HG03442 (cell line): ENCODE data around the gene ATP5MC3.

ENCODE experiments used
- ATAC-seq: cut with Tn5 transposase; IDR thresholded peaks from one replicate; pipeline ENCODE4 v1.9.1; 2021; ENCODE audit warnings: mild to moderate bottlenecking, moderate library complexity; ENCODE audit not compliant: unreplicated experiment

The ATP5MC3 gene

GRCh38 chr2:175168564-175168945 lies 13.0 kb downstream of the ATP5MC3 start:
- ATAC-seq, result peak; percentile 18

- peak; percentile 94 for ATAC-seq
These were observed 13.5 kb downstream of the ATP5MC3 start, which contains the start of gene ATF2 for GRCh38 chr2:175167792-175168563. TSS of gene ATF2 (minus strand) at chr2:175168203. CDS start at chr2:175136443, 31,760 bp downstream.

- ATAC-seq, result peak; percentile 2
These were observed 14.3 kb downstream of the ATP5MC3 start for GRCh38 chr2:175167076-175167791.

- ATAC-seq, result no peak
These were observed 15.2 kb downstream of the ATP5MC3 start for GRCh38 chr2:175166216-175166824.

DNA sequence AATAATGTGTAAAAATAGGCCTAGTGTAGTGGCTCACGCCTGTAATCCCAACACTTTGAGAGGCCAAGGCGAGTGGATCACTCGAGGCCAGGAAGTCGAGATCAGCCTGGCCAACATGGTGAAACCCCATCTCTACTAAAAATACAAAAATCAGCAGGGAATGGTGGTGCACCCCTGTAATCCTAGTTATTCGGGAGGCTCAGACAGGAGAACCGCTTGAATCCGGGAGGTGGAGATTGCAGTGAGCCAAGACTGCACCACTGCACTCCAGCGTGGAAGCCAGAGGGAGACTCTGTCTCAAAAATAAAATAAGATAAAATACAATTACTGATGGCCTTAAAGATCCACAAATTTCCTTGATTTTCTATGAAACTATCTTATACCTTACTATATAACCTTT lies 17.3 kb downstream of the ATP5MC3 start:
- ATAC-seq, result no peak

- no peak for ATAC-seq
These were observed 22.6 kb downstream of the ATP5MC3 start for GRCh38 chr2:175158894-175159293.

- no peak for ATAC-seq
These were observed 25.0 kb downstream of the ATP5MC3 start for GRCh38 chr2:175156534-175156933.

DNA sequence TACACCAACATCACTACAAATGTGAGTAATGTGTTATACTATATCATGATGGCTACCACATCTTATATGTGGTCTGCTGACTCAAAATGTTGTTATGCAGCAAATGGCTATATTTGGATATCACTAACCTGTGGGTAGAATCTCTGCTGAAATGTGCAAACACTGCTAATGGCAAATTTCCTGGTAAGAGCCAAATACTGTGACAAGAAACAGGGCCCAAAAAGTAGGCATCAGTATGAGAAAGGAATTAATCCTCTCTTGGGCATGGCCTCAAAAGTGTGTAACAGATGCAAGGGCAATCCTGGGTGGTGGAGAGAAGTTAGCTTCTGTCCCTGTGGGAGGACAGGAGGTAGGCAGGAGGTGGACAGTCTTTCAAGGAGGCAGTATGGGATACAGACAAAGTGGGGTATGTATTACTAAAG lies 26.8 kb downstream of the ATP5MC3 start:
- peak; percentile 92 for ATAC-seq

GRCh38 chr2:175152242-175152641 lies 29.3 kb downstream of the ATP5MC3 start:
- peak; percentile 75 for ATAC-seq

DNA sequence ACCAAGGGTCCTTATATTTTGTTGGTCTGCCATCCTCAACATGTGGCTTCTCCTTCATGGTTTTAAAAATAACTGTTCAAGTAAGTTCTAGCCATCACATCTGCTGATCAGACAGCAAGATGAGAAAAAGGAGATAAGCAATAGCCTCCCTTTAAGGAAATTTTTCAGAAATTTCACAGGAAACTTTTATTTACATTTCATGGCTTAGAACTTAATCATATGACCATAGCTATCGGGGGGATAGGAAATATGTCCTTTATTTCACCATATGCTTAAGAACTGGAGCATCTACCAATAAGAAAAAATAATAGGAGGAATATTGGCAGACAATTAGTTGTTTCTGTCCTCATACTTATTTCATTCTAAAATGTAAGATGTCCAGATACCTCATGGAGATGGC lies 29.7 kb downstream of the ATP5MC3 start:
- no peak for ATAC-seq

DNA sequence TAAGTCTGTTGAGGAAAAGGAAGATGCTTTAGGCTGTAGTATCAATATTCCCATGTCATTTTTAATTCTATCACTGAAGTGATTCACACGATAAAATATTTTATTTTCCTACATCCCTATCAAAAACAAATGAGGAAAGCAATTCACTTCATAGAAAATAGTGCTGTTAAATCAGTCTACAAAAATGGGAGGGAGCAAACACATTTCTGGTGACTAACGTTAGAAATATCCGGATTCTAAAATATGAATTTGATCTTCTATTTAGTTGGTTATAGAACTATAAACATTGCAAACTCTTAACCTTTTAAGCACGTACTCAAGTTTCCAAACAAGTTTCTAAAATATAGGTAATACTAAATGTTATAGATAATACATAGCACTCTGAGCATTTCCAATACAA lies 34.3 kb downstream of the ATP5MC3 start:
- ATAC-seq, result no peak

GRCh38 chr2:175143678-175144077 lies 37.8 kb downstream of the ATP5MC3 start:
- ATAC-seq, result no peak

- ATAC-seq, result no peak
These were observed 38.3 kb downstream of the ATP5MC3 start for GRCh38 chr2:175143191-175143590.

DNA sequence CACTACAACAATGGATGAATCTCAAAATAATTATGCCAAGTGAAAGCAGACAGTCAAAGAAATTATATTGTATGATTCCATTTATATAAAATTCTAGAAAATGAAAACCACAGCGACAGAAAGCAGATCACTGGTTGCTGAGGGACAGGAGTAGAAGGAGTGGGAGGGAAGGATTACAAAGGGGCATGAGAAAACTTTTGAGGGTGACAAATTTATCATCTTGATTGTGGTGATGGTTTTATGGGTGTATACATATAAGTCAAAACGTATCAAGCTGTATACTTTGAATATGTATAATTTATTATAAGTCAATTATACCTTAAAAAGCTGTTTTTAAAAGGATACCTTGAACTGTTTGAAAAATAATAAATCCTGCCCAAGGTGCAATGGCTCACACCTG lies 41.2 kb downstream of the ATP5MC3 start:
- ATAC-seq, result no peak

GRCh38 chr2:175137793-175138192 lies 43.7 kb downstream of the ATP5MC3 start:
- ATAC-seq, result no peak

GRCh38 chr2:175136334-175137215 lies 44.9 kb downstream of the ATP5MC3 start:
- ATAC-seq, result peak; percentile 76

DNA sequence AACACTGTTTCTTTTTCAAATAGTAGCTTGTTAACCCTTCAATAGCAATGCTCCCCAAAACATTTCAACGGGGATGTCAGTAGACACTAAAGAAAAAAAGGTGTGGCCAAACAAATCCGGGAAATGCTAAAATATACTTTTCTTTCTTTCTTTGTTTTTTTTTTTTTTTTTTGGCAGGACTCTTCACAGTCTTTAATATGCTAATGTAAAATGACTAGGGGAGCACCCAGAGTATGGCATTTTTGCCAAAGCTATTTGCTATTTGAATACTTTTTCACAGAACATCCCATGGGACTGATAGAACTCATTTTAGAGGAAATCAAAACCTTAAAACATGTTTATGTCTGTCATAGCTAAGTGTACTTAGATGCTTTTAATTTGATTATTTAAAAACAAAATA lies 45.6 kb downstream of the ATP5MC3 start:
- ATAC-seq, result no peak

GRCh38 chr2:175135177-175135576 lies 46.3 kb downstream of the ATP5MC3 start:
- no peak for ATAC-seq

DNA sequence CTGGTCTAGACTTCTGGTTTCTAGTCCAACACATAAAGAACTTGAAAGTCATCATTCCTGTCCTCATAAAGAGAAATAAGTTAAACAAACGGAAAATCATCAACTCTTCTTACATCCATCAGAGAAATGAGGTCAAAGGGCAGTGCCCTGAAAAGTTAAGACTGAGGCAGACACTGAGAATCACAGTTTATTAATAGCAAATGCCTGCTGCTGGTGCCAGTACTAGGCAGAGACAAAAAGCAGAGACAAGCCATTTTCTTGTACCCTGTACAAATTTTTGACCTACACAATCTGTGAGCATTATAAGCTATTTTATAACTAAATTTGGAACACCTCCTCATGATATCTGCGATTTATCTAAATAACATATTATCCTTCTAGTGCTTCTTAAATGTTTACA lies 50.3 kb downstream of the ATP5MC3 start:
- ATAC-seq, result no peak

DNA sequence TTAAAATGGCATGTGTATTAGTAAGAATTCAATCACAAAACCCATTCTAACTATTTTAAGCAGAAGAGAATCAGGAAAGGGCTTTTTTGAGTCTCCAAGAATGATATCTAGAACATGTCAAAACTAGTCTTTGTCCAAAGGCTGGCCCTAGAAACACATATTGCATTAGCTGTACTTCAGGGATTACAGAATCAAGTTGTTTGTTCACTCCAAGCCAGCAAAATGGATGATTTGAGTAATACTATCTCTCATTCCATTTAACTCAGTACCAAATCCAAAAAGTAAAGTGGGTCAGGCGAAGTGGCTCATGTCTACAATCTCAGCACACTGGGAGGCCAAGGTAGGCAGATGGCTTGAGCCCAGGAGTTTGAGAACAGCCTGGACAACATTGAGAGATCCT lies 54.8 kb downstream of the ATP5MC3 start:
- ATAC-seq, result no peak
